SK-N-MC (cell line): ENCODE measurements around the gene SLC24A4.

Experiments used
- EZH2 ChIP-seq: fragments of 200-600 bp; sonication (generic); IDR thresholded peaks from one replicate; pipeline ENCODE4 v1.6.1; 2017; ENCODE audit warnings: antibody characterized with exemption
- POLR2AphosphoS5 ChIP-seq: IDR thresholded peaks from 2 replicates; pipeline ENCODE4 v1.6.1; 2012; ENCODE audit warnings: mild to moderate bottlenecking, low read depth, low read length, borderline replicate concordance

DNA sequence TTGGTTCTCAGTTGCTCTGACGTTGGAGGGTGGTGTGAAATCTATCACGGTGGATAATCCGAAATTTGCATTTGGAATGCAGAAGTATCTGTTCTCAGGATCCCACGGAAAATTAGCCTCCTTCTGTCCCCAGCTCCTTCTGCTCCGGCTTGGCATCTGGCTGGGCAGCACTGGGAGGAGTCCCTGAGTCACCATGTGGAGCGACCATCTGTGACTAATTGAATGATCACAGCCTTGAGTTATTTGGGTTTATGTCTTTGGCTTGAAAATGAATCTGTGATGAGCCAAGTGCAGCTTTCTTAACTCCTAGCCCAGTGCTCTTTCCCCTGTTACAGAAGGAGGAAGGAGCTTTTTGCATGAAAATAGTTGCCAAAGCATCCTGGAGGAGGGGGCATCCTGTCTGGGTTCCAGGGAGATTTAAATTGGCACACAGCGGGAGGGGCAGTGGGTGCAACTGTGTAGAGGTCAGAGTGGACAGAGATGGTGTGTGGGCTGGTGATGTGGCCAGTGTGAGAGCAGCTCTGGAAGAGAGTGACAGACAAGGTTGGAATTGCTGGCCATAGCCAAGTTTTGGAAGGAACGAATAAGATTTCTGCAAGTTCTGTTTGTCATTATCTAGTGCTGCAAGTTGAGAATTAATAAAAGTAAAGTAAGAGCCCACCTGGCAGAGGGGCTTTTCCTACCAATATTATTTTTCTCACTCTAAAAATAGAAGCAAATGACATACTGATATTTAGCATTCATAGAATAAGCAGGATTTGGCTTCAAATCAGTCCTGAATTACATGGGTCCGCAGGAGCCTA, 74.4 kb downstream of the SLC24A4 start:
- TF ChIP-seq POLR2AphosphoS5, result no peak
- TF ChIP-seq EZH2, result no peak
